K562 (cell line): ENCODE data around the gene SOS1.

Experiments
- NR3C1 ChIP-seq: sonication (generic); formaldehyde crosslinking; IDR thresholded peaks from 2 replicates; pipeline ENCODE4 v1.8.1; 2022; ENCODE audit warnings: missing genetic modification reagents
- NRF1 ChIP-seq, 2 experiments: fragments of 450-650 bp; IDR thresholded peaks in 1 of 2; conservative IDR thresholded peaks in 1 of 2; 2 replicates each; pipeline ENCODE4 v1.6.1; 2014; ENCODE audit warnings: mild to moderate bottlenecking in 2 of 2
- TAF1 ChIP-seq: IDR thresholded peaks from 2 replicates; pipeline ENCODE4 v1.6.1; 2011; ENCODE audit warnings: mild to moderate bottlenecking, low read length, moderate library complexity; ENCODE audit not compliant: insufficient read depth, control insufficient read depth, severe bottlenecking; ENCODE audit errors: extremely low read depth
- TF ChIP-seq, protein P1 (sequence below): fragments of 250-450 bp; sonication (Bioruptor Pico); IDR thresholded peaks from 2 replicates; pipeline ENCODE4 v1.8.0; 2021; ENCODE audit warnings: mild to moderate bottlenecking, moderate library complexity
- TF ChIP-seq, protein P2 (sequence below): sonication (generic); formaldehyde crosslinking; IDR thresholded peaks from 2 replicates; pipeline ENCODE4 v1.8.1; 2022; ENCODE audit warnings: missing genetic modification reagents
- TF ChIP-seq, protein P3 (sequence below), 2 experiments: fragments of 450-650 bp in 1 of 2; IDR thresholded peaks; 2 replicates each; pipeline ENCODE4 v1.6.1; 2011 to 2017; ENCODE audit warnings: low read depth in 2 of 2, antibody characterized with exemption in 1 of 2, borderline replicate concordance in 1 of 2, low read length in 1 of 2, mild to moderate bottlenecking in 1 of 2, mixed read lengths in 1 of 2; ENCODE audit not compliant: control insufficient read depth in 1 of 2

DNA sequence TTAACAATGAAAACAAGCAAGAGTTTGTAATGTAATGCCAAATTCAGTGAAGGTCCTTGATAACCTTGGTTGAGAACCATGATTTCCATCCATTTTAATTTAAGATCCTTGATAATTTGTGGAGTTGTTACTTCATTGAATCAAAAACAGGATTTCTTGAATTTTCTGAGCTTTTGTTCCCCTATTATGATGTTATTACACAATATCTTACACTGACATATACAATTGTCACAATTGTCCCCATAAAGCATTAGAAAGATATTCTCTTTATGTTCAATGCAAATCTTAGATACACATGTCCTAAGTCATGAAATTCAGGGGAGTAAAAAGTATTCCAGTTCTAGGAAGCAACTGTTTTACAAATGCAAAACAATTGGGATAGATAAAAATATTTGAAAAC lies 147.6 kb downstream of the SOS1 start:
- no peak for TF ChIP-seq NR3C1 (CRISPR knock-in tag)
- TF ChIP-seq, protein P1, sequence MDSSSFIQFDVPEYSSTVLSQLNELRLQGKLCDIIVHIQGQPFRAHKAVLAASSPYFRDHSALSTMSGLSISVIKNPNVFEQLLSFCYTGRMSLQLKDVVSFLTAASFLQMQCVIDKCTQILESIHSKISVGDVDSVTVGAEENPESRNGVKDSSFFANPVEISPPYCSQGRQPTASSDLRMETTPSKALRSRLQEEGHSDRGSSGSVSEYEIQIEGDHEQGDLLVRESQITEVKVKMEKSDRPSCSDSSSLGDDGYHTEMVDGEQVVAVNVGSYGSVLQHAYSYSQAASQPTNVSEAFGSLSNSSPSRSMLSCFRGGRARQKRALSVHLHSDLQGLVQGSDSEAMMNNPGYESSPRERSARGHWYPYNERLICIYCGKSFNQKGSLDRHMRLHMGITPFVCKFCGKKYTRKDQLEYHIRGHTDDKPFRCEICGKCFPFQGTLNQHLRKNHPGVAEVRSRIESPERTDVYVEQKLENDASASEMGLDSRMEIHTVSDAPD (CRISPR knock-in tag), result no peak
- TF ChIP-seq, protein P2, sequence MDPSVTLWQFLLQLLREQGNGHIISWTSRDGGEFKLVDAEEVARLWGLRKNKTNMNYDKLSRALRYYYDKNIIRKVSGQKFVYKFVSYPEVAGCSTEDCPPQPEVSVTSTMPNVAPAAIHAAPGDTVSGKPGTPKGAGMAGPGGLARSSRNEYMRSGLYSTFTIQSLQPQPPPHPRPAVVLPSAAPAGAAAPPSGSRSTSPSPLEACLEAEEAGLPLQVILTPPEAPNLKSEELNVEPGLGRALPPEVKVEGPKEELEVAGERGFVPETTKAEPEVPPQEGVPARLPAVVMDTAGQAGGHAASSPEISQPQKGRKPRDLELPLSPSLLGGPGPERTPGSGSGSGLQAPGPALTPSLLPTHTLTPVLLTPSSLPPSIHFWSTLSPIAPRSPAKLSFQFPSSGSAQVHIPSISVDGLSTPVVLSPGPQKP (CRISPR knock-in tag), result no peak
- TF ChIP-seq TAF1, result no peak
- no peak for TF ChIP-seq NRF1 (conservative IDR thresholded peaks at IDR 0.05 in 1 of 2, IDR thresholded peaks at IDR 0.05 in 1 of 2)
- TF ChIP-seq, protein P3, sequence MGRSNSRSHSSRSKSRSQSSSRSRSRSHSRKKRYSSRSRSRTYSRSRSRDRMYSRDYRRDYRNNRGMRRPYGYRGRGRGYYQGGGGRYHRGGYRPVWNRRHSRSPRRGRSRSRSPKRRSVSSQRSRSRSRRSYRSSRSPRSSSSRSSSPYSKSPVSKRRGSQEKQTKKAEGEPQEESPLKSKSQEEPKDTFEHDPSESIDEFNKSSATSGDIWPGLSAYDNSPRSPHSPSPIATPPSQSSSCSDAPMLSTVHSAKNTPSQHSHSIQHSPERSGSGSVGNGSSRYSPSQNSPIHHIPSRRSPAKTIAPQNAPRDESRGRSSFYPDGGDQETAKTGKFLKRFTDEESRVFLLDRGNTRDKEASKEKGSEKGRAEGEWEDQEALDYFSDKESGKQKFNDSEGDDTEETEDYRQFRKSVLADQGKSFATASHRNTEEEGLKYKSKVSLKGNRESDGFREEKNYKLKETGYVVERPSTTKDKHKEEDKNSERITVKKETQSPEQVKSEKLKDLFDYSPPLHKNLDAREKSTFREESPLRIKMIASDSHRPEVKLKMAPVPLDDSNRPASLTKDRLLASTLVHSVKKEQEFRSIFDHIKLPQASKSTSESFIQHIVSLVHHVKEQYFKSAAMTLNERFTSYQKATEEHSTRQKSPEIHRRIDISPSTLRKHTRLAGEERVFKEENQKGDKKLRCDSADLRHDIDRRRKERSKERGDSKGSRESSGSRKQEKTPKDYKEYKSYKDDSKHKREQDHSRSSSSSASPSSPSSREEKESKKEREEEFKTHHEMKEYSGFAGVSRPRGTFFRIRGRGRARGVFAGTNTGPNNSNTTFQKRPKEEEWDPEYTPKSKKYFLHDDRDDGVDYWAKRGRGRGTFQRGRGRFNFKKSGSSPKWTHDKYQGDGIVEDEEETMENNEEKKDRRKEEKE (IDR thresholded peaks at IDR 0.05; ENCODE audit: borderline replicate concordance in 1 of 2, control insufficient read depth in 1 of 2, low read depth in 2 of 2, low read length in 1 of 2), result no peak
